ENCODE measurements around the gene APLN.

The APLN gene

GRCh38 chrX:129654652-129655546 lies at the start of gene APLN:
Gene APLN (minus strand): TSS chrX:129654956. CDS start chrX:129654630, 326 bp downstream.
- DNase-seq (ENCODE audit: low read depth), result no peak

GRCh38 chrX:129704491-129704890 lies 49.7 kb upstream of the APLN start:
- no peak for DNase-seq (ENCODE audit: low read depth)

DNA sequence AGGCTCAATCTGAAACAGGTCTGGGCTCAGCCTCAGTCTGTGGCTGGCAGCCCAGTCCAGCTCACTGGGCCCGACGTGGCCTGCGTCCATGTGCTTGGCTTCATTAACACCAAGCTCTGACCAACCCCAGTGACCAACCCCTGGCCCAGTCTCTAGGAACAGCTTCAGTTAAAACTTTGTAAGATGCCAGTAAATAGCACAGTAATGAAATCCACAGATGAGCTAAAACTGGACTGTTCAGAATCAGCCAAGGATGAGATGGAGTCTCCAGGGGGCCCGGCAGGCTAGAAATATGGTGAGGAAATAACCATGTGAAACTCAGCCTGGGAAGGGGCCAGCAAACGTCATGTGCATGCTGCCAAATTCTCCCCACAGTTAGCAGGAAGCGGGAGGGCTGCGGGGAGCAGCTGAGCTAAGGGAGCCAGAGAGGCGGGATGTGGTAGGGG lies 46.9 kb upstream of the APLN start:
- no peak for DNase-seq (ENCODE audit: low read depth)

DNA sequence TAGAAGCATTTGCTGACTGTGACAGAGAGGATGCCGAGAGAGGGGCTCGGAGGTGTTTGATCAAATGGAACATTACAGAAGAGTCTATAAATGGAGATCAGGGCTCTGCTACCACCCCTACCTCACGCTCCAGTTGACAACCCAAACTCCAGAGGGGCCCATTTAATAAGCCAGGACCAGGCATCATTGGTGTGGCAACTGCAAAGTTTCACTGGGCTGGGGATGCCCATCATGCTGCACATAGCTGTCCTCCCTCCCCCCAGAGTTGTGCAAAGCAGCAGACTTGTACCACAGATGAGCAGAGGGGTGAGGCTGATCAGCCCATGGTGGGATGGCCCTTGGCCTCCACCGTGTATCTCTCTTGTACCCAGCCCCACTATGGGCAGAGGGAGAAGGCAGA lies 45.8 kb upstream of the APLN start:
- DNase-seq (ENCODE audit: low read depth), result no peak

DNA sequence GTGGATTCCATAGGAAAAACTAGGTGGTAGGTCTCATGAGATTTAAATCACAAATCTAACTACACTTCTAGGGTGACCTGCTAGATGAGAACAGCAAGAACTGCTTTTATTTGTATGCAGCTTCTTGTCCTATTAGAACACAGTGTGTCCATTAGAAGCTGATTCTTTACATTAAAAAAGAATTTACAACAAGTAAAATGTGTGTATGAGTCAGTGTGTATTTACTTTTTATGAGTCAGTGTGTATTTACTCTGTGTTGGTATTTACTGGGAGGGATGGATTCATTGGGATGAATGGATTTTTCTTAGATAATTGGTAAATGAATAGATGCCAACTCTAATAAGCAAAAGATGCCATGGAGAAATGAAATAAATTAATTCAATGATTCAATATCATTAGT lies 43.4 kb upstream of the APLN start:
- DNase-seq (ENCODE audit: low read depth), result no peak

DNA sequence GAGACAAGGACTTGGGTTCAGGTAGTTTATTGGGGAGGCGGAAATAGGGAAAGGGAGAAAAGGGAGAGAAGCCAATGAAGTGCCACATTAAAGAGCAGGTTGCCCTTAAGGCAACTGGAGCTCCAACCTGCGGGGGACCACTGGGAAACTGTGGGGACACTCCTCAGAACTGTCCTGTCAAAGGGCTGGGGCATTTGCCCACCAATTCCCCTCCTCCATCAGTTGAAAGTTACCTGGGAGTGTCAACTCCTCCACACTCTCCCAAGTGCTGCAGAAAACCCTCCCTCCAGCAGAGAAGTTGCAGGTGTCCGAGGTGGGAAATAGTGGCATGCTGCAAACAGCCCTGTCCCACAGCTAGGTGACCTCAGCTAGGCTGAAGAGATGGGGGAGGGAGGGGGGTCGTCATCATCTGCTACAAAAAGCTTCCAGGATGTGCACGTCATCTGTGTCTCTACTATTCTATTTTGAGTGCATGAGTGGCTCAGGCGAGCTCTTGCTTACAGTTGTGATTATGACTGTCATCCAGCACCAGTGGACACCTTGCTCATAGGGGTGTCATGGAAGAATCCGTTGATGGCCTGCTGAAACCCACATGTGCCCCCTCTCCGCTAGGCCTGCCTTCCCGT lies 42.6 kb upstream of the APLN start:
- no peak for DNase-seq (ENCODE audit: low read depth)

DNA sequence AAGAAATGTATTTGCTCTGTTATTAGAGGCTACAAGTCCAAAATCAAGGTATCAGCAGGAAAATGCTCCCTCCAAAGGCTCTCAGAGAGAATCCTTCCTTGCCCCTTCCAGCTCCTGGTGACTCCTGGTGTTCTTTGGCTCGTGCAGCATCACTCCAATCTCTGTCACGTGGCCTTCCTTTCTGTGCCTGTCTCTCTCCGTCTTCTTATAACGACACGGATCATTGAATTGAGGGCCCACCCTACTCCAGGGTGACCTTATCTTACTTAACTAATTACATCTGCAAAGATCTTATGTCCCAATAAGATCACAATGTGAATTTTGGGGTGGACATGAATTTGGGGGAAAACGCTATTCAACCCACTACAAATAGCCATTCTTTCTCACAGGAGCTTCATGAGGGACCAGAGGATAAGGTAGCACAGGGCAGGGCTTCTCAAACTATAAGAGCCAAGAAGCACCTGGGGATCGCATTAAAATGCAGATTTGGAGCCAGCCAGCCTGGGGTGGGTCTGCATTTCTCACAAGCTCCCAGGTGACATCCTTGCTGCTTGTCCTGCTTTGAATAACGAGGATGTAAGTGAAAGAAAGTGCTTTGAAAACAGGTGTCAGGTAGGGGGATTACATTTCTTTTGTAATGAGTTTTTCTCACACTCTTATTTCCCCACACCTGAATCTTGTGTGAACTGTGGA lies 41.9 kb upstream of the APLN start:
- DNase-seq (ENCODE audit: low read depth), result no peak

DNA sequence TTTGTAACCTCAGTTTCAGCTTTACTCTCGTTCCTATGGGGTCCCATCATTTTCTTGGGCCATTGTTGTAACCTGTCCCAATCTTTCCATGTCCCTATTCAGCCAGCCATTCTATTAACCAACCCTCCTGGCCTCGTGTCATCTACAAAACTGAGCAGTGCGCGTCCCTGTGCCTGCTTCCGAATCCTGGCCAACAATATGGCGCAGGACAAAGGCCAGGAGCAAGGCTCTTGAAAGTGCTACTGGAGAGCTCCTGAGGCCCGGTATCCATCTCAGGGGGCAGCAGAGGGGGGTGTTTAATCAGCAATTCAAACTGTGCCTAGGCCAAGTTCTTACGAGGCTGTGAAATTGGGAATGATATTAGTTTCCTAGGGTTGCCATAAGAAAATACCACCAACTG lies 41.2 kb upstream of the APLN start:
- no peak for DNase-seq (ENCODE audit: low read depth)

GRCh38 chrX:129695535-129695934 lies 40.8 kb upstream of the APLN start:
- DNase-seq (ENCODE audit: low read depth), result no peak

GRCh38 chrX:129694805-129695204 lies 40.0 kb upstream of the APLN start:
- no peak for DNase-seq (ENCODE audit: low read depth)

DNA sequence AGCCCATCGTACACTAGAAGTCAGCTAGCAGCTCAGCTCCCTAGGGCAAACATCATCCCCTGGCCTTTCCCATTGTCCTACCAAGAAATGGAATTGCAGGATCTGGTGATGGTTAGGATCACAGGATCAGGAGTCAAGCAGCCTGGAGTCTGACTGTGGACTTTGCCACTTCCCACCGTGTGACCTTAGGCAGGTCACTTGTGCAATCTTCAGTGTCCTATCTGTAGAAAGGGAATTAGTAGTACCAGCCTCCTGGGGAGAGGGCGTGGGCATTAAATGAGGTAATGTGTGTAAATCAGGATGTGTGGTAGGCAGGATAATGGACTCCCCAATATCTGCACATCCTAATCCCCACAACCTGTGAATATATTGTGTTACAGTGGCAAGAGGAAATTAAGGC lies 38.6 kb upstream of the APLN start:
- no peak for DNase-seq (ENCODE audit: low read depth)

GRCh38 chrX:129690435-129690834 lies 35.7 kb upstream of the APLN start:
- DNase-seq (ENCODE audit: low read depth), result no peak

- DNase-seq (ENCODE audit: low read depth), result no peak
Measured at GRCh38 chrX:129689796-129690195, 35.0 kb upstream of the APLN start.

DNA sequence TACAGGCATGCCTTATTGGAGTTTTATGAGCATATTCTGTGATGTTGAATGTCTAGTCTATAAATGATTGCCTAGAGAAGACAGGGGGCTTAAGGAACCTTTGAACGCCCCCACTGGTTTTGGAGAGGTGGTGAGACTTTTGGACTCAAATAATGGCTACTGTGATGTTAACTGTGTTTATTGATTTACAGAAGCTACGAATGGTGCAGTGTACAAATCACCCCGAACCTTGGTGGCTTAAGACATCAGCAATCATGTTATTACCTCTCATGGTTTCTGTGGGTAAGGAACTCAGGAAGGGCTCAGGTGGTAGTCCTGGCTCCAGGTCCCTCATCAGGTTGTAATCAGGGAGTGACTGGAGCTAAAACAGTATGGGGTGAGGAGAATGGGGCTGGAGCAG lies 33.3 kb upstream of the APLN start:
- DNase-seq (ENCODE audit: low read depth), result no peak

GRCh38 chrX:129686422-129686948 lies 31.7 kb upstream of the APLN start:
- no peak for DNase-seq (ENCODE audit: low read depth)

DNA sequence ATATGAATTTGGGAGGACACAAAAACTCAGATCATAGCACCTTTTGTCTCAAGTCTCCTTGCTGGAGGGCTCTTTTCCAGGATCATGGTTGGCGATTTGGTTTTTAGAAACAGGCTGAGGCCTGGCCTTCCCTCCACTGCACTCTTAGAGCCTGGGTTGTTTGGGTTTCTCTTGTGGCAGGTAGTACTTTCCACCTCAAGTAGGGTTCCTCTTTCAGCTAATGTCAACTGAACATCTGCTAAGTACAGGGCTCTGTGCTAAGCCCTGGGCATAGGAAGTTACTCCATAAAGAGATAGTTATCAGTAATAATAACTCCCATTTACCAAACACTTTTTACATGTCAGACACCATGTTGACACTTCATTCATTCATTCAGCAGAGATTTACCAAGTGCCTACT lies 28.2 kb upstream of the APLN start:
- DNase-seq (ENCODE audit: low read depth), result no peak

GRCh38 chrX:129679901-129680300 lies 25.1 kb upstream of the APLN start:
- no peak for DNase-seq (ENCODE audit: low read depth)

- no peak for DNase-seq (ENCODE audit: low read depth)
Measured at GRCh38 chrX:129678614-129679195, 23.9 kb upstream of the APLN start.

GRCh38 chrX:129667412-129667811 lies 12.7 kb upstream of the APLN start:
- no peak for DNase-seq (ENCODE audit: low read depth)

GRCh38 chrX:129665916-129666644 lies 11.3 kb upstream of the APLN start:
- DNase-seq (ENCODE audit: low read depth), result no peak

DNA sequence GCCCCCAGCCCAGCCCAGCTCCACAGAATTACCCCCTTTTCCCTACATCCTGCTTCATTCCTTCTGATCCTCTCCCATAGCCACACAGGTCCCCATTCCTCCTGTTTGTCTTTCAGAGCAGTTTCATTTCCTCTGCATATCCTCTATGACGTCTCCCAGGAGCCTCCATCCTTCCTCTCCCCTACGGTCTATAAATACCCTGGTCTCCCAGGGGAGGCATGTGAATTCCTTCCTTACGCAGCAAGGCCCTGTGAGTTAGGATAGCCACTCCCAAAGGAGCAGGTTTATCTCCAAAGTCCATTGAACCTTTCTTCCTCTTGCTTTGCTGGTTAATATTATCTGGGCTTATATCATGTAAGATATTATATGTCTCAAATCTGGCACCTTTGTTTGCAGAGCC lies 8.4 kb upstream of the APLN start:
- DNase-seq (ENCODE audit: low read depth), result no peak

- no peak for DNase-seq (ENCODE audit: low read depth)
Measured at GRCh38 chrX:129661369-129661768, 6.6 kb upstream of the APLN start.

Measured in activated T-helper 9 cell treated with anti-CD3 and anti-CD28 coated beads, Interleukin-2, amount 50 U/mL, for 16 hours (primary cell).